GM18519 (cell line): ENCODE results near the gene CACNA2D3.

ENCODE experiments used
- ATAC-seq: cut with Tn5 transposase; IDR thresholded peaks from one replicate; pipeline ENCODE4 v1.9.1; 2021; ENCODE audit warnings: mild to moderate bottlenecking, moderate library complexity; ENCODE audit not compliant: unreplicated experiment, low FRiP score

The CACNA2D3 gene

DNA sequence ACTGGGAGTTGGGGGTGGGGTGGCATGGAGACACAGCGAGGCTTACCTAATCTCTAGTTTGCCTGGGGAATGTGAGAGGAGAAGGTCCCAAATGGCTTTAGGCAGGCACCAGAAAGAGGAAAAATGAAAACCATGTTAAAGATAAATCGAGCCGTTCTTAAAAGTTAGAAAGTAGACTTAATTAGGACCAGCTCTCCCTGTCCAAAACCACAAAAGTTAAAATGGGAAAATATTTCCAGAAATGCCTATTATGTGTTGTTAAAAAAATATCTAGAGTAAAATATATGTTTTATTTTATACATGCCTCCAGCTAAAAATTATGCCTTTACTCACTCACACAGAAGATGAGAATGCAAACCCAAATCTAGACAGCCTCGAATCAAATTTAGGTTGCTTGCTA is 755.4 kb downstream of the CACNA2D3 start:
- ATAC-seq, result no peak

DNA sequence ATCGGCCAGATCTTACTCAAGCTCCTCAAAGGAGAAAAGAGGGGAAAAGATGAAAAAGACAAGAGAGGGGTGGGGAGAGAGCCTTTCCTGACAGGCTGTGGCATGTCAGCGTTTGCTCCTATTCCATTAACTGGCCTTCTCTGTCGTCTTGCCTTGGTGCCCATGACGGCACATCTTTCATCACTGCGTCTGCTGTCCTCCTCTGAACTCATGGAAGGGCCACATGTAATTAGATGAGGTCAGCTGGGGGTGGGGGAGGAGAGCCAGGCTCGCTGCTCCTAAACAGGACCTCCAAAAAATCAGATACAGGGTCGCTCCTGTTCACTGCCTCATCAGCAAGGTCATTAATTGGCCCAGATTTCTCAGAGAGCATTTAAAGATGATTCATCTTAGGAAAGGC is 755.8 kb downstream of the CACNA2D3 start:
- no peak for ATAC-seq

DNA sequence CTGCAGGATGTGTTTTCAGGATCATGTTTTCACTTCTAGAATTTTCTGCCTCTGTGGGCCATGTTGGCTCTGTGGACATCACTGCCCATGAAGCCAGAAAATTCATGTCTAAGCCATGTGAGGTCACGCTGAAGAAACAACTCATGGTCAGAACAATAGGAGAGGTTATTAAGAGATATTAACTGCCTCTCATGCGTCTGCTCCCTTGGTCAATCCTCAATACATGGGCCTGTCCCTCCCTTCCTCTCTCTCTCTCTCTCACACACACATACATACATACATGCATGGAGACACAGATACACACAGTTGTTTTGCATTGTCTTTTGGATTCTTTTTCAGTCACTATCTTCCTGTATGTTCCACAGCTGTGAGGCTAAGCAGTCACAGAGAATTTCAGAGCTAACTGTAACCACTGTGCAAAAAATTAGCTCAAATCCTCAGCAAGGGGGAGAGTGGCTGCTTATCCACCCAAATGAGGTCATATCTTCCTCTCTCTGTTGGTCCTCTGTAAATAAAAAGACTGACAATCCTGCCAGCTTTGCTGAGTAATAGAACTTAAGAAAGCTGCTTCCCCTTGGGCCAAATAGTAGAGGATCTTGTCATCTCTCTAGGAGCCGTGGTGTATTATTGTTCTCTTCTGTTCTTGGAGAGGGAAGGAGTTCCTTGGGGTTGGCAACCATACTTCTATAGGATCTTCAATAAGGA is 759.9 kb downstream of the CACNA2D3 start:
- no peak for ATAC-seq

GRCh38 chr3:54888162-54888561 is 765.8 kb downstream of the CACNA2D3 start:
- ATAC-seq, result no peak

- ATAC-seq, result no peak
Observed at GRCh38 chr3:54888873-54889272, 766.5 kb downstream of the CACNA2D3 start.

DNA sequence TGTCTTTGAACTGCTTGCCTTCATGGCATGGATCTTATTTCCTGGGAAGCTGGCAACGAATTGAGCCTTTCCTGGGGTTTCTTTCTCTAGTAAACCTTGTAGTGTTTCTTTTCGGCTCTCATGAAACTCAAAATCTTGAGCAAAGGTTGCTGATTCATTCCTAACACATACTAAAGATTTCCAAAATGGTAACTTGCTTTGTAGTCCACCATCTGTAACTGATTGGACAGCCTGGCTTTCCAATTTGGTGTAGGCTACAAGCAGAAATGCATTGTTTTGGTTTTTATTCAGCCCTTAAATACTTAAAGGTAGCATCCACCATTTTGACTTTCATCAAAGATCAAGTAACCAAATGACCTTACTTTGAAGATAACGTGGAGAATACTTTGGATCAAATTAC is 767.4 kb downstream of the CACNA2D3 start:
- no peak for ATAC-seq

- ATAC-seq, result no peak
Observed at GRCh38 chr3:54891540-54891897, 769.2 kb downstream of the CACNA2D3 start.

DNA sequence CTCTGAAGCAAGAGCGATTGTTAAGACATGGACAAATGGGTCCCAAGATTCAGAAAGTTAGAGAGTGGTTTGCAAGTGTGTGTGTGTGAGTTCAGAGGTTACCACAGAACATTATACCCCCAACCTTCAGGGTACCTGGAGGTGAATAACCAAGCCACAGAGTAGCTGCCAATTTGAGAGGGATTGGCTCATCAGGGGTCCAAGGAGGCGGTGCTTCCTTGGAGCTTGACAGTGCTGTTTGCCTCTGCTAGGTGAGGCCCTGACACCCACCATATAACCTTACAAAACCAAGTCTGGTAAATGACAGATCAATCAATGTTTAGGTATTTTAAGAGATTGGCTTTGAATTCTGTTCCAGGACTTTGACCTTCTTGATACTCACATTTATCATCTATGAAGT is 769.8 kb downstream of the CACNA2D3 start:
- no peak for ATAC-seq

DNA sequence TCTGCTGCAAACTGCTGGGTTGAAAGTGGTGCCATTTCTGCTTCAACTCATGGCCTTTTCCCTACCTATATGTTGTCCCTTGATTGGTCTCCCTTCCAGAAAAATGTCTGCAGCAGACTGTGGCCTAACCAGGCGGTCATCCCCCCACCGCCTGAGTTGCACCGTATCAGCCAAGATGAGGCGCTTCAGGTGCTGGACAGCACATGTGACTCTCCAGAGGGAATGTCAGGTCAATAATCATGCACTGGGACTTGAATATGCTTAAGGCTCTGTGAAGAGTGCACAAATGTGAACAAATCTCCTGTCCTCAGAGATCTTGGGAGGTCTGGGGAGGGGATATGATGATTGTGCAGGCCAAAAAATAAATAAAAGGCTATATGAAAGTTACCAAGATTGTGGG is 773.3 kb downstream of the CACNA2D3 start:
- no peak for ATAC-seq

- no peak for ATAC-seq
Observed at GRCh38 chr3:54897028-54897711, 774.8 kb downstream of the CACNA2D3 start.

- ATAC-seq, result no peak
Observed at GRCh38 chr3:54899273-54899672, 776.9 kb downstream of the CACNA2D3 start.

GRCh38 chr3:54900838-54901591 is 778.7 kb downstream of the CACNA2D3 start:
- no peak for ATAC-seq

DNA sequence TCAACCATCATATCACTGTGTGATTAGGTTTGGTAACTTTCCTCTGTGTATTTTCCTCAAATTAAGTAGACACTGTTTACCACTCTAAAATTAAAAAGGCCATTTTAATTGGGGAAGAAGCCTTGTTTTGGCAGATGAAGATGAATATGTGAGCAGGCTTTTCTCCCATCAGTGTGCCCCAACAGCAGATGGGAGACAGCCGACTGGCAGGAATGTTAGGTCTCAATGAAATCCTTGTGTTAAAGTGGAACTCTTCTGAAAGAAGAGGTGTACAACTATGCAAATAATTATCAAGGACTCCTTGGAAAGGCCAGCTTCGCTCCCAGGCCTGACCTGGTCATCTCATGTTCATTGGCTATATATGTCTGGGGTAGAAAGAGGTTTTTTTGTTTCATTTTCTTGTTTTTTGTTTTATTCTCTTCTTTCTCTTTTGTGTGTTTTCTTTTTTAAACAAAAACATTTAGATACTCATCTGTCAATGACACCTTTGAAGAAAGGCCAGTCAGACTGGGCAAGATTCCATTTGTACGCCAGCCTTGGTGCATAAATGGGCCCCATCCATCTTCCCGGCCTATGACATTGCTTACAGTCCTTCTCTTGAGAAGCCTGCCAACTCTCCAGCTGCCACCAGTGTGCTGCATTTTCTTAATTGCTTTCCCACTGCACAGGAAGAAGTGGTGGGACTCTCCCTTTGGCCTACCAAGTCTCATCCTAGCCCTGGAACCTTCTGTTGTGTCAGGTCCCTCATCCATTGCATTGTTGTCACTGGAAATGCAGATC is 779.7 kb downstream of the CACNA2D3 start:
- no peak for ATAC-seq

- no peak for ATAC-seq
Observed at GRCh38 chr3:54905261-54905888, 783.0 kb downstream of the CACNA2D3 start.

- ATAC-seq, result no peak
Observed at GRCh38 chr3:54905920-54906319, 783.6 kb downstream of the CACNA2D3 start.

DNA sequence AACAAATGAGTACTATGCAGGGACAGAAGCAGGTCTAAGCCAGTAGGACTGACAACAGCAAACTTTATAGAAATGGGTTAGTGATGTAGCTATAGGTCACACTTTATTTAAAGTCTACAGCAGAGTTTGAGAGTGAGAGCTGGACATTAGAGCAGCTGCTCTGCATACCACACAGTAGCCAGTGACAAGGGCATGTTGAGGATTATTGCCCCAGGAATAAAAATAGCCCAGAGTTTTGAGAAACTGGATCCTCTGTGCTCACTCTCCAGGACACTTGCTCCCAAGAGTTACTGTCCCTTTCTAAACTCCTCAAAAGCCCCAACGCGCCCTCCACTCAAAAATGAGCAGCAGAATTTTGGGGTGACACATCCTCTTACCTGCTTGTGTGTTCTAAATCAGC is 784.4 kb downstream of the CACNA2D3 start:
- no peak for ATAC-seq

DNA sequence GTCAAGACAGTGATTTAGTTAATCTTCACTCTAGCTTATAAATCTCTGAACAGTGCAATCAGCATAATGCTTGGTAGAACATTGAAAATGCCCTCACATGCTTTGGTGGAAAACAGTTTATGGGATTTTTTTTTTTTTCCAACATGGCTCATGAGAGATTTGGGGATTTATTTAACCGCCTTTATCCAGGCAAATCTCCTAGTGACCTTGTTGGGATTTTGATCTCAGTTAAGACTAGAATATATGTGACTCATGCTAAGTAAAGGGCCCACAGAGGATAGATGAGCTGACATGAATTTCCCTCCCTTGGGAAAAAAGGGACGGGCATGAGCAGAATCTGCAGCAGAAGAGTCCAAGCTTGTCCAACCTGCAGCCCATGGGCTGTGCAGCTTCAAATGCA is 786.8 kb downstream of the CACNA2D3 start:
- no peak for ATAC-seq

- ATAC-seq, result no peak
Observed at GRCh38 chr3:54914180-54914579, 791.8 kb downstream of the CACNA2D3 start.

DNA sequence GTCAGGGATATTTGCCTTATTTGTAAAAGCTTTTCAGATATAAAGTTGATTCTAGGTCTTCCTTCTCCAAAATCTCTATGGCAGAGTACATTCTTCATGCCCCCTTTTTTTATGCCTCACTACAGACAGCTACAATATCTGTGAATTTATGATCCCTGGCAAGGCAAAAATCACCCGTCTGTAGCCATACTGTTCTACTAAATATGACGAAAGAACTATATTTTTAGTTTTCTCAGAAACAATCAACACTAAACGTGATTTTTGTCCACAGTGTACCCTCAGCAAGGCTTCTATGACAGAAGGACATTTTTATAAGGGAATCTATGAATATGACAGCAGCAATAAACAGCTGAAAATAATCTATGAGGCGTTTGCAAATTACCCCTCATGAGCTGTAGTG is 792.8 kb downstream of the CACNA2D3 start:
- no peak for ATAC-seq

DNA sequence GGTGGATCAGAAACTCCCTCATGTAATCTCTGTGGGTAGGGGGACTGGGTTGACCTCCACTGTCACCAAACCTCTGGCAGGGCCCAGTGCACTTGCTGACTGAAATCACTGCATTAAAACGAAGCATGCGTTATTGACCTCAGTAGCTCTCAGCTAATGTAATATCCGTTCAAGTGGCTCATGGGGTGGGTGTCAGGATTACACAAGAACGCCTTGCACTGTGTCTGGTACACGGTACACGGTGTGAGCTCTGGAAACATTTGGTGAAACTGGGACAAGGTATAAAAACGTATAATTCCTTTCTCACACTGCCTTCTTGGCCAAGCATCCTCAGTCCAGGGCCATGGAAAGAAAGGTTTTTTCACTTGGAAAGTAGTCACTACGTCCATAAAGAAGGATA is 793.6 kb downstream of the CACNA2D3 start:
- ATAC-seq, result no peak
